HG02678 (cell line): ENCODE results near the gene ANKH.

Source experiments
- ATAC-seq: cut with Tn5 transposase; IDR thresholded peaks from one replicate; pipeline ENCODE4 v1.9.1; 2021; ENCODE audit warnings: mild to moderate bottlenecking, moderate library complexity; ENCODE audit not compliant: unreplicated experiment

ANKH gene

DNA sequence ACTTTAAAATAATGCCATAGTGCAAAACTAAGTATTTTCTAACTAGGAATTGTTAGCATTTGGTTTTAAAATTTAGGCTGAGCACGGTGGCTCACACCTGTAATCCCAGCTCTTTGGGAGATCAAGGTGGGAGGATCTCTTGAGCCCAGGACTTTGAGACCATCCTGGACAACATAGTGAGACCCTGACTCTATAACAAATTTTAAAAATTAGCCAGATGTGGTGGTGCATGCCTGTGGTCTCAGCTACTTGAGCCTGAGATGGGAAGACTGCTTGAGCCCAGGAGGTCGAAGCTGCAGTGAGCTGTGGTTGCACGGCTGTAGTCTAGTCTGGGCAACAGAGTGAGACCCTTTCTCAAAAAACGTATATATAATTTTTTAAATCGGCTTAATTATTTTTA, 202.2 kb downstream of the ANKH start:
- ATAC-seq: no peak

DNA sequence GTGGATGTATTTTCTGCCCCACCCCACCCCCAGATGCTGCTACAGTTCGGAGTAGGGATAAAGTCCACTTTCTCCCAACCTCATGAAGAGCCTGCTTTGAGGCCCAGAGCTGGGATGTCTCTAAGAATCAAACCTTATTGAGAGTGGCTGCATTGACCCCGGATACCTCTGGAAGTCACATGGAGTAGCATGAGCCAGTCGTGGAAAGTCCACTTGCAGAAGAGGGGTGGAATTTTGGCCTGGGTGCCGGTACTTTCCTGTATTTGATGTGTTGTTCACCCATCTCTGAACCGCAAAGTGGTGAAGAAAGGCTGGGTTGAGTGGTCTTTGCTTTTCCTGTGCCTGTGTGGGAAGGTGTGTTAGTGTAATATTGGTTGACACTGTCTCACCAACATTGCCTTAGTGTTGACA, 203.4 kb downstream of the ANKH start:
- ATAC-seq: no peak

DNA sequence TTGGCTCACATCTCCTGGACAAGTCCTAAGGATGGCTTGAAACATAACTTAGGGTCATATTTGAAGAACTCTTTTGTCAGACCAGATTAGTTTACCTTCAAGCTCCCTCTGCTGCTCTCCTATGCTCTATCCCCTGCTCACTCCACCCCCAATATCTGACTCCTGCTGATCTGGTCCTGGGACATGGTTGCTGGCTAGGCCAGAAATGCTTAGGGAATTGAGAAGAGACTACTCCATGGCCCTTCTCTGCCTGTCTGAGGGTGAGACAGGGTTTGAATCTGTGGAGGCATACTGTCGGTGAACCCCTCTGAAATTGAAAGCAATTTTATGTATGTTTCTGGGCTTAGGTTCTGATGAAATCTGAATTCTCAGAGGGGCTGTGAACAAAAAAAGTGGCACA, 203.8 kb downstream of the ANKH start:
- ATAC-seq: no peak

DNA sequence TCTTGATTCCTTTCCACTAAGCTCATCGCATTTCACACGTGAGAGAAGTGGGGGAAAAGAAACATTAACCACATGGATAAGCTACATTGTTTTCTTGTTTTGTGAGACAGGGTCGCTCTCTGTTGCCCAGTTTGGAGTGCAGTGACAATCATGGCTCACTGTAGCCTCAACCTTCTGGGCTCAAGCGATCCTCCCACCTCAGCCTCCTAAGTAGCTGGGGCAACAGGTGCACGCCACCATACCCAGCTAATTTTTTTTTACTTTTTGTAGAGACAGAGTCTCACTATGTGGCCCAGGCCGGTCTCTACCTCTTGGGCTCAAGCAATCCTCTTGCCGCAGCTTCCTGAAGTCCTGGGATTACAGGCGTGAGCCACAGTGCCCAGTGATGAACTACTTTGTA, 204.3 kb downstream of the ANKH start:
- ATAC-seq: no peak

DNA sequence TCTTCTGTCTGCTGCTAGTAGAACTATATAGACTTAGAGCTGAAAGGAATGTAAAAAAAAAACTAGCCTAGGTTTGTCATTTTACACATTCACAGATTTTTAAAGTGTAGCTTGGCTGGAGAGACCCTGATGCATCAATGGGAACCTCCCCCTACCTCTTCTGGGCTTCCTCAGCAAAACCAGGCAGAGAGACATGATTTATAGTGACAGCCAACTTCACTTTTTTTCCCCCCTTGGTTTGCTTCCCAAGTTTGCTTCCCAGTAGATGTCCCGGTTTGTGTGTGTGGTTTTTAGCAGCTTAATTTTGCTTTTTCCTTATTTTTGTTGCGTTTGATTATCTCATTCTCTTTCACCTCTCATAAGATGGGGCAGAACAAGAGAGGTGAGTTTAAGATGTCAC, 205.2 kb downstream of the ANKH start:
- ATAC-seq: no peak

DNA sequence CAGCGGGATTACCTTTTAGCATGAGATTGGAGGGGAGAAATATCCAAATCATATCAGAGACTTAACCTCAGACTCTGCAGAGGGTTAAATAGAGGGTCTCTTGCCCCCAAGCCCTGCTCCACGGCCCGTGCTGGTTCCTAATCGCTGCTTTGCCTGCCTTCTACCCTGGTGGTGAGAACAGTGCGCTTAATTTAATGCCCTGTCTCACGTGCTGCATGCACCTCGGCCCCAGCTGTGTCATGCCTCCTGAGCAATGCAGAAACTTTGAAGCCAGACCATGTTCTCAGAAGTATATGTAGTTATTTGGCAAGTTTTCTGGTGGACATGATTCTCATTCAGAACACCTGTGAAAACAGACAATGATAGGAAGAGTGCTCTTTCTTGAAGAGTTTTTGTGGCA, 205.6 kb downstream of the ANKH start:
- ATAC-seq: peak; percentile 38

DNA sequence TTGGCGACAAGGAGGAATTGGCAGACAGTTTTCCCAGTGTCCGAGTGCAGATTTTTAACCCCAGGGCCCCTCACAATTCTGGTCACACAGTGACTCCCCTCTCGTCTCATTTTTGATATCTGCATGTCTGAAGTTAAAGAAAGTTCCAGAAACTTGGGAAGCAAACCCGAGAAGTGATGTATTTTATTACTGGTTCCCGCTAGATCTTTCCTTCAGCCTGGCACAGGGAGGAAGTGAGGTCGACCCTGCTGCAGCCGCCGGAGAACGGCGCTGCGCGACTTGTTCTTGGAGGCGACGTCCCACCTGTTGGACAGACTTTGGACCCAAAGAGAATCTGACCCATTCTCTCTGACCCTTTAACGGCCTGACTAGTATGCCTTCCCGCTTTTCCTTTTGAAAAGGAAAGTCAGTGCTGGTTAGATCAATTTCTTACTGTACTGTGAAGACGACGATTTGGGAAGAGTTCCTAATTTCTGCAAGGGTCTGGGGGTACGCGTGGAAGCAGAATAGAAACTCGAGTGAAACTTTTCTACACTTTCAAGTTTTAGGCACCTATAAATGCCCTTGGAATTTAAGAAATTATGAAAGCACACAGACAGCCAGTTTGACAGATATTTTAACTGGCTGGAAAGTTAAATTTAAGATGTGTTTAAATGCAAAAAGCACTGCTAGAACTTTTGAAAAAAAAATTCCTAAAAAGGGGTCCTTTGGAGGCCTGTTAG, 206.3 kb downstream of the ANKH start:
- no peak for ATAC-seq

DNA sequence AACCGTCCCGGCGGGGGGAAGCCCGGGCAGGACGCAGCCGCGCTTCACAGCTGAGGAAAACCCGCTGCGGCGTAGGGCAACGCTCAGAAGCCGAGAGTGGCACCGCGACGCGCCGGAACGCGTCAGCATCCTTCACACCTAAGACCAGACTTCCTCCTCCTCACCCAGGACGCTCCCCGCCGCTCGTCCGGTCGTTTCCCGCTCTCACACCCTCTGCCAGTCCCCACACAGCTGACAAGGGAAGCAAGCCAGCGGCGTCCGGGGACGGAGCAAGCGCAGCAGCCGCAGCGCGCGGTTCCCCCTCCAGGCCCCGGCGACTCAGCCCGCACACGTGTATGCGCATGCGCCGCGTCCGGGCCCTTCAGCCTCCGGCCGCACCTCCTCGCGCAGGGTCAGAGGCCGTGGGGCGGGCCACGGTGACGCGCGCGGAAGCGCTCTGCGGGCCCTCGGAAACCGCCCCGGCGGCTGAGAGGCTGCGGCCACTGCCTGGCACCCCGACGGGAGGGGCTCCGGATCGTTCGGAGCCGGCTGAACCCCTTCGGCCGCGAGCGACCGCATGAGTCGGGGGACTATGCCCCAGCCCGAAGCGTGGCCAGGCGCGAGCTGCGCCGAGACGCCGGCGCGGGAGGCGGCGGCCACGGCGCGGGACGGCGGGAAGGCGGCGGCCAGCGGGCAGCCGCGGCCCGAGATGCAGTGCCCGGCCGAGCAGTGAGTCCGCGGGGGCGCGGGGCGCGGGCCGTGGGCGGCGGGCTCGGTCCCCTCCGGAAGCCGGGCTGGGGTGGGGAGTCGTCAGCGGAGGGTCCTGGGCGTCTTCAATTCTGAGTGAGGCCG, 207.1 kb downstream of the ANKH start, which contains the start of gene OTULIN:
Gene OTULIN (plus strand): TSS at position 449 of the 831 bp plus-strand sequence. CDS start 108 bp downstream, at position 557.
- peak; percentile 69 for ATAC-seq

DNA sequence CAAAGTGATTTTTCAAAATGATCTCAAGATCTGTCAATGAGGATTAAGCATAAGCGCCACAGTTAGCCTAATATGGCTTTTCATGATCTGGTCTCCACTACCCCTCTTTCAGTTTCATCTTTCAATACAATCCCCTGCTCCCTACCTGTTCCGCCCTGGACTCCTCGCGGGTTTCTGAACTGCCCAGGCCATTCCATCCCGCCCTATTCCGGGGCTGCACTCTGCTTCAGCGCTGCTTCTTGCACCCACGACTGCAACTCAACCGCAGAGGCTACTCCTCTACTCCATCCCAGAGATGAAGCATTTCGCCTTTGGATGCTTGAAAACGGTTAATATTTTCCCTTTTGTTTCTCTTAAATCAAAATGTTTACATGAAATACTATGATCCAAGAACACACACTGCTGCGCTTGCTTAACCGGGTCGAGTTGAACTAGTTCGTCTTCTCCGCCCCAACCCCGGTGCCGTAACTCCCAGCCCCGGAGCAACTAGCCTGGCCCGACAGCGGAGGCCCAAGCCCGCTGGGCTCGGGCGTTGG, 207.8 kb downstream of the ANKH start:
- ATAC-seq: peak; percentile 25

DNA sequence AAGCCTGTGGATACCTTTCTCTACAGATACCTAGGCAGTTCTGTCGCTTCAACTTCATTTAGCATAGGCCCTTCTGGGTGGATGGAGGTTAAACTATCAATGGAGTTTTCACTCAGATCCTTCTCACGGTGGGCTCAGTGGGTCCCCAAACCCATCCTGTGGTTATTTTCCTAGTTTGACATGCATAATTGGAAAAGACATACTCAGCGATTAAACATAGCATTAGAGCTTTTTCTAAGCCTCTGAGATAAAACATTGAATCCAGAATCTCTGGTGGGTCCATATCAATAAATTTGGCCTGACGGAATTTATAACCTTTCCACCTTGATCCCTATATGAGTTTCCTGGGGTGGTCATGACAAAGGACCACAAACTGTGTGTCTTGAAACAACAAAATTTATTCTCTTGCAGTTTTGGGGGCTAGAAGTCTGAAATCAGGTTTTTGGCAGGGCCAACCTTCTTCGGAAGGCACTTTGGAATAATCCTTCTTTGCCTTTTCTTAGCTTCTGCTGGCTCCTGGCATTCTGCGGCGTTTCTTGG, 208.8 kb downstream of the ANKH start:
- ATAC-seq: no peak

DNA sequence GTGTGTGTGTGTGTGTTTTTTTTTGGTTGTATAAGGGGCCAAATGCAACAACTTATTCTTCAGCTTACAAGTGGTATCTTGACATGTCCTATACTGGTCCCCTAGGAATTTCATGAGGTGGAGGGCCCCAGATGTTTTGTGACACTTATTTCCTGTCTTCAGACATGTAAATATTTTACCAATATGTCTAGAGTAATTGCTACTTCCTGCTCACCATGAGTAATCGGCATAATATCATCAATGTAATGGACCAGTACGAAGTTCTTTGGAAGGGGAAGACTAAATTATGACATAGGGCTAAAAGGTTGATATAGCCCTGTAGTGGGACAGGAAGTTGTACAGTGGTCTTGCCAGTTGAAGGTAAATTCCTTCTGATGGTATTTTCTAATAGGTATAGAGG, 210.7 kb downstream of the ANKH start:
- no peak for ATAC-seq

DNA sequence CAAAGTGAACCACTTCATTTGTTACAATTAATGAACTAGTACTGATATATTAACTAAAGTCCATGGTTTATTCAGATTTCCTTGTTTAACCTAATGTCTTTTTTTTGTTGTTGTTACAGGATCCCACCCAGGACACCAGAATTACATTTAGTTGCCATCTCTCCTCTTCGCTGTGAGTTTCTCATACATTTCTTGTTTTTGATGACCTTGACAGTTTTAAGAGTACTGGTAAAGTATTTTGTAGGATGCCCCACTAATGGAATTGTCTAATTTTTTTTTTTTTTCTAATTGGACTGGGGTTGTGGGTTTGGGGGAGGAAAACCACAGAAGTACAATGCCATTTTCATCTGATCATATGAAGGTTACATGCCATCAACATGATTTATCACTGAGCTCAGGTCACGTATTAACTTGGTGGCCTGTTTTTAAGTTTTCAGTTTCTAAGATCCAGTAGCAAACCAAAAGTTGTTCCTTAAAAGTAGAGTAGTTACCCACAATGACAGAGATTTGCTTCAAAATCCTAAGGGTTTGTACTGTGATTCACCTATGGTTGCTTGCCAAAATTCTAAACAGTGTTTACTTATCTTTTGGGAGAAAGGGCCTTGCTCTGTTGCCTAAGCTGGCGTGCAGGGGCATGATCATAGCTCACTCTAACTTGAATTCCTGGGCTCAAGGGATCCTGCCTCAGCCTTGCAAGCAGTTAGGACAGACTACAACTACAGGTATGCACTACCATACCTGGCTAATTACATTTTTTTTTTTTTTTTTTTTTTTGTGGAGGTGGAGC, 211.6 kb downstream of the ANKH start:
- ATAC-seq: no peak

DNA sequence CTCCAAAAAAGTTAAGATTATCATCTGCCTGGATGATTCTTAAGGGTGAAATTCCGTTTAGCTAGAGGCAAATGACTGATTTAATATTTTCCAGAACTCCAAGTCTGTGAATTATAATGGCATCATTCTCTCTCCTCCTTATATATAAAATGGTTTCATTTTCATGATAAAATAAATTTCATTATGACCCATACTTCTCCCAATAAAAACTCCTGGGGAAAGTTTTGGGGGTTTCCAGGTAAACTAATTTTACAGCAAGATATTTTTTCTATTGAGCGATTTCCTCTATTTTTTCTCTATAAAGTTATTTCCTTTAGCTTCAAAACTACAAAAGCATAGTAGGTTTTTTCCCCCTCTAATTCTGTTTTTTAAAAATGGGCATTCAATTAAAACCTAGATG, 214.7 kb downstream of the ANKH start:
- ATAC-seq: no peak

DNA sequence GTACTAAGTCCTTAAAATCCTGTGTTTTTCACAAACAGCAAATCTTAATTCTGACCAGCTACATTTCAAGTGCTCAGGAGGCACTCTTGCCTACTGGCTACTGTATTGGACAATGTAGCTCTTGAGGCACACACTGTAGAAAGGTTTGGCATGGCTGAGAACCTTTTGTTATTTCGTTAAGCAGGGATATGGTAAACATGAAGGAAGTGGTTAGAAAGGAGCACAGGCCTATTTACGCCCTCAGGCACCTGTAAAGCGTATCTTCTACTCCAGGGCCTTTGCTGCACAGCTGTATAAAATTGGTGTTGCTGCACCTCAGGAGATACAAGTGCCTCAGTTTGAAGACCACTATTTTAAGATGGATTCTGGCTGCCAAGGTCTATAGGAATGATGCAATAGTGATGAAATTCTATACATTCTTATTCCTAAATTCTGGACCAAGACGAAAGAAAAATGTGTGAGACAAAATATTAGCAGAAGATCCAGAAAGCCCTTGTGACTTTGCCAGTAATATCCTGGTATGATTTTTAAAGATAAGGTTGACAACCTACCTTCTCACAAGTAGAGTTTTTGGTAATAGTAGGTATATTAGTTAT, 216.3 kb downstream of the ANKH start:
- ATAC-seq: no peak
